Measurements from ENCODE around the gene MRPL17. TPM values are rescaled to one million over a fixed set of nuclear protein-coding genes. Genes with fewer than 3 reads are reported as not detected.
"Not testable (repeated sequence)": the region's sequence is repeated elsewhere in the genome, so short reads cannot be mapped to it uniquely, and the experiment has no call there.

MRPL17 gene
- total and polyA plus RNA-seq, 2 donors (not counting 1 experiment from before 2014, with no cell fraction given): 44.4 to 53.2 TPM

GRCh38 chr11:6708876-6709275, 25.7 kb upstream of the MRPL17 start:
- no peak overlapping the region for H2AFZ ChIP-seq (ENCODE audit: low read length)
- H3K9me3 ChIP-seq (ENCODE audit: control insufficient read depth, insufficient read depth, low read depth, low read length): no peaks in the 10 kb centered on the region
- H4K20me1 ChIP-seq (ENCODE audit: control insufficient read depth, extremely low read depth, insufficient read depth, low read length): no peaks in the 10 kb centered on the region
- H3K27ac ChIP-seq (ENCODE audit: insufficient read depth, low read length): no peak overlapping the region
- H3K36me3 ChIP-seq (ENCODE audit: control insufficient read depth, insufficient read depth, low read length): no peaks in the 10 kb centered on the region
- no peaks in the 10 kb centered on the region for H3K79me2 ChIP-seq (ENCODE audit: control insufficient read depth, insufficient read depth, low read length)
- no peak for DNase-seq (ENCODE audit: low read depth in 2 of 2)
- H3K27me3 ChIP-seq (ENCODE audit: control insufficient read depth, insufficient read depth, low read length): no peaks in the 10 kb centered on the region
- TF ChIP-seq CTCF (conservative IDR thresholded peaks at IDR 0.05 in 1 of 2, IDR thresholded peaks at IDR 0.05 in 1 of 2; ENCODE audit: low read depth in 1 of 2, low read length in 2 of 2) (no peak), EZH2 (IDR thresholded peaks at IDR 0.05; ENCODE audit: low read length, missing control alignments) (no peak)
- H3K4me2 ChIP-seq (ENCODE audit: extremely low read depth, insufficient read depth, low read length): no peak overlapping the region
- no peak overlapping the region for H3K4me3 ChIP-seq (replicated peaks in 1 of 4; ENCODE audit: control extremely low read depth in 1 of 4, insufficient read depth in 1 of 4, low read depth in 3 of 4, low read length in 4 of 4)
- no peak overlapping the region for H3K9ac ChIP-seq (ENCODE audit: insufficient read depth, low read length)
- H3K4me1 ChIP-seq (ENCODE audit: control insufficient read depth, extremely low read depth, insufficient read depth, low read length): no peaks in the 10 kb centered on the region

GRCh38 chr11:6705905-6706535, 22.9 kb upstream of the MRPL17 start:
- peak; percentile 37 to 77 for DNase-seq (ENCODE audit: low read depth in 2 of 2)
- no peak overlapping the region for H3K4me2 ChIP-seq (ENCODE audit: extremely low read depth, insufficient read depth, low read length)
- peak; percentile 93 to 98 for TF ChIP-seq CTCF (conservative IDR thresholded peaks at IDR 0.05 in 1 of 2, IDR thresholded peaks at IDR 0.05 in 1 of 2; ENCODE audit: low read depth in 1 of 2, low read length in 2 of 2)
- TF ChIP-seq EZH2 (IDR thresholded peaks at IDR 0.05; ENCODE audit: low read length, missing control alignments): no peak
- H3K27ac ChIP-seq (ENCODE audit: insufficient read depth, low read length): no peak overlapping the region
- H3K27me3 ChIP-seq (ENCODE audit: control insufficient read depth, insufficient read depth, low read length): no peaks in the 10 kb centered on the region
- H2AFZ ChIP-seq (ENCODE audit: low read length): no peak overlapping the region
- no peak overlapping the region for H3K9ac ChIP-seq (ENCODE audit: insufficient read depth, low read length)
- H3K36me3 ChIP-seq (ENCODE audit: control insufficient read depth, insufficient read depth, low read length): no peaks in the 10 kb centered on the region
- H3K4me3 ChIP-seq (replicated peaks in 1 of 4; ENCODE audit: control extremely low read depth in 1 of 4, insufficient read depth in 1 of 4, low read depth in 3 of 4, low read length in 4 of 4): no peak overlapping the region
- no peaks in the 10 kb centered on the region for H4K20me1 ChIP-seq (ENCODE audit: control insufficient read depth, extremely low read depth, insufficient read depth, low read length)
- H3K4me1 ChIP-seq (ENCODE audit: control insufficient read depth, extremely low read depth, insufficient read depth, low read length): no peaks in the 10 kb centered on the region
- H3K79me2 ChIP-seq (ENCODE audit: control insufficient read depth, insufficient read depth, low read length): no peaks in the 10 kb centered on the region
- H3K9me3 ChIP-seq (ENCODE audit: control insufficient read depth, insufficient read depth, low read depth, low read length): no peaks in the 10 kb centered on the region

- Histone ChIP-seq H4K20me1 (ENCODE audit: control insufficient read depth, extremely low read depth, insufficient read depth, low read length) (no peaks in the 10 kb centered on the region), H3K27me3 (ENCODE audit: control insufficient read depth, insufficient read depth, low read length) (no peaks in the 10 kb centered on the region), H3K4me2 (ENCODE audit: extremely low read depth, insufficient read depth, low read length) (no peak overlapping the region), H3K9ac (ENCODE audit: insufficient read depth, low read length) (no peak overlapping the region), H3K79me2 (ENCODE audit: control insufficient read depth, insufficient read depth, low read length) (no peaks in the 10 kb centered on the region), H2AFZ (ENCODE audit: low read length) (no peak overlapping the region), H3K4me1 (ENCODE audit: control insufficient read depth, extremely low read depth, insufficient read depth, low read length) (no peaks in the 10 kb centered on the region), H3K27ac (ENCODE audit: insufficient read depth, low read length) (no peak overlapping the region), H3K36me3 (ENCODE audit: control insufficient read depth, insufficient read depth, low read length) (no peaks in the 10 kb centered on the region), H3K4me3 (replicated peaks in 1 of 4; ENCODE audit: control extremely low read depth in 1 of 4, insufficient read depth in 1 of 4, low read depth in 3 of 4, low read length in 4 of 4) (no peak overlapping the region), H3K9me3 (ENCODE audit: control insufficient read depth, insufficient read depth, low read depth, low read length) (no peaks in the 10 kb centered on the region)
- TF ChIP-seq EZH2 (IDR thresholded peaks at IDR 0.05; ENCODE audit: low read length, missing control alignments) (no peak), CTCF (conservative IDR thresholded peaks at IDR 0.05 in 1 of 2, IDR thresholded peaks at IDR 0.05 in 1 of 2; ENCODE audit: low read depth in 1 of 2, low read length in 2 of 2) (peak; percentile 67 to 76)
- DNase-seq (ENCODE audit: low read depth in 2 of 2): peak; percentile 58 to 75
Observed at GRCh38 chr11:6703247-6704063, 20.3 kb upstream of the MRPL17 start.

GRCh38 chr11:6701955-6702354, 18.8 kb upstream of the MRPL17 start:
- not testable (repeated sequence) for H3K4me2 ChIP-seq (ENCODE audit: extremely low read depth, insufficient read depth, low read length); H3K9me3 ChIP-seq (ENCODE audit: control insufficient read depth, insufficient read depth, low read depth, low read length); H4K20me1 ChIP-seq (ENCODE audit: control insufficient read depth, extremely low read depth, insufficient read depth, low read length); DNase-seq (ENCODE audit: low read depth in 2 of 2); H3K27ac ChIP-seq (ENCODE audit: insufficient read depth, low read length); H3K27me3 ChIP-seq (ENCODE audit: control insufficient read depth, insufficient read depth, low read length); H3K36me3 ChIP-seq (ENCODE audit: control insufficient read depth, insufficient read depth, low read length); H3K79me2 ChIP-seq (ENCODE audit: control insufficient read depth, insufficient read depth, low read length); H2AFZ ChIP-seq (ENCODE audit: low read length); H3K4me1 ChIP-seq (ENCODE audit: control insufficient read depth, extremely low read depth, insufficient read depth, low read length); H3K4me3 ChIP-seq (replicated peaks in 1 of 4; ENCODE audit: control extremely low read depth in 1 of 4, insufficient read depth in 1 of 4, low read depth in 3 of 4, low read length in 4 of 4); H3K9ac ChIP-seq (ENCODE audit: insufficient read depth, low read length)

Measured in fibroblast of lung (primary cell).